ENCODE measurements around the gene SMC6. TPM values are rescaled to one million over a fixed set of nuclear protein-coding genes. Genes with fewer than 3 reads are reported as not detected.

Gene SMC6
- total and polyA plus RNA-seq, 2 experiments from 2014 or later, result 53.4 to 59.8 TPM

DNA sequence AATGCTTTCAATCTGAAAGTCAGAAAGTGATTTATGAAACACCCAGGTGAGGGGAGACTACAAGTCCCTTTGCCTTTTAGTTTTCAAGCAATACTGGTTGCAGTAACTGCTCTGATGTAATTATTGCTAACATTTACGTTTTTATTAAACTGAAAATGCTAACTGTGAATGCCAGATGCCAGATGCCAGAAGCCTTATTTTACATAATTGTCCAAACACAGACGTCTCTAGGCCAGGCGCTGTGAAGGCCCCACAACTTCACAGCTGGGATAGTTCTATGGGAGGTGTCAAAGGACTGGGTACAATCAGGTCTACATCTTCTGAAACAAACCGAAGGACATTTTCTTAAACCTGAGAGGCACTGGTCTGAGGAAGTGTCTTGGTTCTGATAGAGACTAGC, 35.2 kb upstream of the SMC6 start:
- no peak overlapping the region for H3K27ac Mint-ChIP-seq
- no peaks in the 10 kb centered on the region; the same call in 1 of the 2 replicates for H3K4me1 ChIP-seq (ENCODE audit: insufficient read depth)
- H3K4me3 ChIP-seq, result no peak overlapping the region
- no peak overlapping the region for H3K27ac ChIP-seq (ENCODE audit: low read depth)
- no peak for TF ChIP-seq JUNB (IDR thresholded peaks at IDR 0.05; ENCODE audit: unreplicated experiment)
- no peak for TF ChIP-seq CTCF (conservative IDR thresholded peaks at IDR 0.05; ENCODE audit: low read depth in 2 of 2)
- no peak for TF ChIP-seq NANOG (IDR thresholded peaks at IDR 0.05; ENCODE audit: borderline replicate concordance)
- TF ChIP-seq CREB1 (CRISPR knock-in tag; IDR thresholded peaks at IDR 0.05; ENCODE audit: low read depth), result no peak
- no peak for TF ChIP-seq ETS1 (IDR thresholded peaks at IDR 0.05)
- TF ChIP-seq ZNF331 (CRISPR knock-in tag; IDR thresholded peaks at IDR 0.05; ENCODE audit: low read depth), result no peak
- TF ChIP-seq STAT1 (IDR thresholded peaks at IDR 0.05; ENCODE audit: unreplicated experiment), result no peak
- TF ChIP-seq POLR2AphosphoS5 (IDR thresholded peaks at IDR 0.05; ENCODE audit: low read depth), result no peak
- TF ChIP-seq EZH2phosphoT487 (IDR thresholded peaks at IDR 0.05; ENCODE audit: unreplicated experiment), result no peak
- no peak for TF ChIP-seq ZNF114 (CRISPR knock-in tag; IDR thresholded peaks at IDR 0.05)
- no peak for TF ChIP-seq REST (IDR thresholded peaks at IDR 0.05; ENCODE audit: unreplicated experiment)
- no peak for TF ChIP-seq EZH2 (IDR thresholded peaks at IDR 0.05; ENCODE audit: low read depth, unreplicated experiment)
- TF ChIP-seq, protein P1, sequence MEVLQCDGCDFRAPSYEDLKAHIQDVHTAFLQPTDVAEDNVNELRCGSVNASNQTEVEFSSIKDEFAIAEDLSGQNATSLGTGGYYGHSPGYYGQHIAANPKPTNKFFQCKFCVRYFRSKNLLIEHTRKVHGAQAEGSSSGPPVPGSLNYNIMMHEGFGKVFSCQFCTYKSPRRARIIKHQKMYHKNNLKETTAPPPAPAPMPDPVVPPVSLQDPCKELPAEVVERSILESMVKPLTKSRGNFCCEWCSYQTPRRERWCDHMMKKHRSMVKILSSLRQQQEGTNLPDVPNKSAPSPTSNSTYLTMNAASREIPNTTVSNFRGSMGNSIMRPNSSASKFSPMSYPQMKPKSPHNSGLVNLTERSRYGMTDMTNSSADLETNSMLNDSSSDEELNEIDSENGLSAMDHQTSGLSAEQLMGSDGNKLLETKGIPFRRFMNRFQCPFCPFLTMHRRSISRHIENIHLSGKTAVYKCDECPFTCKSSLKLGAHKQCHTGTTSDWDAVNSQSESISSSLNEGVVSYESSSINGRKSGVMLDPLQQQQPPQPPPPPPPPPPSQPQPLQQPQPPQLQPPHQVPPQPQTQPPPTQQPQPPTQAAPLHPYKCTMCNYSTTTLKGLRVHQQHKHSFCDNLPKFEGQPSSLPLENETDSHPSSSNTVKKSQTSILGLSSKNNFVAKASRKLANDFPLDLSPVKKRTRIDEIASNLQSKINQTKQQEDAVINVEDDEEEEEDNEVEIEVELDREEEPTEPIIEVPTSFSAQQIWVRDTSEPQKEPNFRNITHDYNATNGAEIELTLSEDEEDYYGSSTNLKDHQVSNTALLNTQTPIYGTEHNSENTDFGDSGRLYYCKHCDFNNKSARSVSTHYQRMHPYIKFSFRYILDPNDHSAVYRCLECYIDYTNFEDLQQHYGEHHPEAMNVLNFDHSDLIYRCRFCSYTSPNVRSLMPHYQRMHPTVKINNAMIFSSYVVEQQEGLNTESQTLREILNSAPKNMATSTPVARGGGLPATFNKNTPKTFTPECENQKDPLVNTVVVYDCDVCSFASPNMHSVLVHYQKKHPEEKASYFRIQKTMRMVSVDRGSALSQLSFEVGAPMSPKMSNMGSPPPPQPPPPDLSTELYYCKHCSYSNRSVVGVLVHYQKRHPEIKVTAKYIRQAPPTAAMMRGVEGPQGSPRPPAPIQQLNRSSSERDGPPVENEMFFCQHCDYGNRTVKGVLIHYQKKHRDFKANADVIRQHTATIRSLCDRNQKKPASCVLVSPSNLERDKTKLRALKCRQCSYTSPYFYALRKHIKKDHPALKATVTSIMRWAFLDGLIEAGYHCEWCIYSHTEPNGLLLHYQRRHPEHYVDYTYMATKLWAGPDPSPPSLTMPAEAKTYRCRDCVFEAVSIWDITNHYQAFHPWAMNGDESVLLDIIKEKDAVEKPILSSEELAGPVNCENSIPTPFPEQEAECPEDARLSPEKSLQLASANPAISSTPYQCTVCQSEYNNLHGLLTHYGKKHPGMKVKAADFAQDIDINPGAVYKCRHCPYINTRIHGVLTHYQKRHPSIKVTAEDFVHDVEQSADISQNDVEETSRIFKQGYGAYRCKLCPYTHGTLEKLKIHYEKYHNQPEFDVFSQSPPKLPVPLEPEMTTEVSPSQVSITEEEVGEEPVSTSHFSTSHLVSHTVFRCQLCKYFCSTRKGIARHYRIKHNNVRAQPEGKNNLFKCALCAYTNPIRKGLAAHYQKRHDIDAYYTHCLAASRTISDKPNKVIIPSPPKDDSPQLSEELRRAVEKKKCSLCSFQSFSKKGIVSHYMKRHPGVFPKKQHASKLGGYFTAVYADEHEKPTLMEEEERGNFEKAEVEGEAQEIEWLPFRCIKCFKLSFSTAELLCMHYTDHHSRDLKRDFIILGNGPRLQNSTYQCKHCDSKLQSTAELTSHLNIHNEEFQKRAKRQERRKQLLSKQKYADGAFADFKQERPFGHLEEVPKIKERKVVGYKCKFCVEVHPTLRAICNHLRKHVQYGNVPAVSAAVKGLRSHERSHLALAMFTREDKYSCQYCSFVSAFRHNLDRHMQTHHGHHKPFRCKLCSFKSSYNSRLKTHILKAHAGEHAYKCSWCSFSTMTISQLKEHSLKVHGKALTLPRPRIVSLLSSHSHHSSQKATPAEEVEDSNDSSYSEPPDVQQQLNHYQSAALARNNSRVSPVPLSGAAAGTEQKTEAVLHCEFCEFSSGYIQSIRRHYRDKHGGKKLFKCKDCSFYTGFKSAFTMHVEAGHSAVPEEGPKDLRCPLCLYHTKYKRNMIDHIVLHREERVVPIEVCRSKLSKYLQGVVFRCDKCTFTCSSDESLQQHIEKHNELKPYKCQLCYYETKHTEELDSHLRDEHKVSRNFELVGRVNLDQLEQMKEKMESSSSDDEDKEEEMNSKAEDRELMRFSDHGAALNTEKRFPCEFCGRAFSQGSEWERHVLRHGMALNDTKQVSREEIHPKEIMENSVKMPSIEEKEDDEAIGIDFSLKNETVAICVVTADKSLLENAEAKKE (CRISPR knock-in tag; IDR thresholded peaks at IDR 0.05), result no peak
- peaks cover 12% of the 10 kb centered on the region for H3K4me1 Mint-ChIP-seq
- H3K4me3 Mint-ChIP-seq, result no peak overlapping the region
- no peak for DNase-seq (ENCODE audit: low spot score)
- H3K27me3 ChIP-seq (ENCODE audit: insufficient read depth), result no peaks in the 10 kb centered on the region
- H4K20me1 ChIP-seq (replicated peaks; ENCODE audit: insufficient read depth), result no peaks in the 10 kb centered on the region
- no peaks in the 10 kb centered on the region for H3K79me2 ChIP-seq (replicated peaks; ENCODE audit: insufficient read depth)
- no peaks in the 10 kb centered on the region for H3K9me3 Mint-ChIP-seq
- peaks cover 2% of the 10 kb centered on the region for H3K27me3 Mint-ChIP-seq (ENCODE audit: insufficient read depth, low read depth, poor library complexity)
- ATAC-seq, result no peak
- no peak overlapping the region for H2AFZ ChIP-seq
- H3F3A ChIP-seq (replicated peaks; ENCODE audit: low read depth), result no peaks in the 10 kb centered on the region
- H3K36me3 Mint-ChIP-seq (ENCODE audit: low read depth), result no peaks in the 10 kb centered on the region
- H3K9me2 ChIP-seq (ENCODE audit: insufficient read depth), result no peaks in the 10 kb centered on the region
- H3K4me2 ChIP-seq, result no peak overlapping the region
- H3K36me3 ChIP-seq (ENCODE audit: insufficient read depth), result no peaks in the 10 kb centered on the region
